Tibial nerve (tissue), 3 donors: Measurements from ENCODE around the gene UNC93A.
"Not testable (repeated sequence)": the region's sequence is repeated elsewhere in the genome, so short reads cannot be mapped to it uniquely, and the experiment has no call there.

Experiments
- CTCF ChIP-seq, 5 experiments: fragments of 200-600 bp in 3 of 5; fragments of 450-650 bp in 2 of 5; sonication (generic) in 3 of 5; IDR thresholded peaks; one replicate each; pipeline ENCODE4 v1.5.1; 2016 to 2019; ENCODE audit warnings: antibody characterized with exemption in 5 of 5, mild to moderate bottlenecking in 3 of 5, moderate library complexity in 2 of 5
- POLR2A ChIP-seq, 2 donors: fragments of 450-650 bp; IDR thresholded peaks; one replicate each; pipeline ENCODE4 v1.6.1; 2017; ENCODE audit warnings: antibody characterized with exemption in 2 of 2, mild to moderate bottlenecking in 2 of 2, moderate library complexity in 2 of 2

DNA sequence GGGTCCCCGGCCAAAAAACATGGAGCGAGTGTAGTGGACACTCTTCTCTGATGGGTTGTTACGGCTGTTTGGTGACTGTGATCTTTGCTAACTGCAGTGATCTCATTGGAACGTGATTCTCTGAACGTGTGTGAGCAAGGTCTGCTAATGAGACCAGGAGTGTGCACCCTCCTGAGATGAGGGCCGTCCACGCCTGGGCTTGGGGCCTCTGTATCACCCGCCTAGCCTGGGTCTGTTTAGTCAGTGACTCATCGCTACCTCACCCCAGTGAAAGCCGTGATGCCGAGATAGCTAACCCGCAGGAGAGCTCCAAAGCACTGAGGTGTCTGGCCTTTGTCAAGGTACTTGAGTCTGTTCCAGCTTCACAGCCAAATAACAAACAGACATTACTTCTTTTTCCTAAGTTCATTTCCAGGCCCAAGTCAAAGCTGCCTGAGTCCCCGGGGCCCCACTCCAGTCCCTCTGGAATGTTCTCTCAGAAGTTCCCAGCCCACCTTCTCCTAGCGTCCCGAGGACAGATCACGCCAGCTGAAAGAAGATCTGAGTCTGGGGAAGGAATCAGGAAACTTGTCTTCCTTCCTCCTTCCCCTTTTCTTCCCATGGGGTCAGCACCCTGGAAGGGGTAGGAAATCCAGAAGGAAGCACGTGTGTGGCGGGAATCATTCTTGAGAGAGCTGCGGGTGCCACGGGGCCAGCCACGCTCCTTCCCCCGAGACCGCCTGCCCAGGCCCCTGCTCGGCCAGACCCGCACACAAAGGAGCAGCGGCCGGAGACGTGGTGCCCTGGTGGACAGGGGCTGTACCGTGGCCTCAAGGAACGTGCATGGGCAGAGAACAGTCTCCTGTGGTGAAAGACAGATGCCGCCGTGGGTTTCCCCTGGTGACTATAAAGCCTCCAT lies 29.0 kb downstream of the UNC93A start:
- not testable (repeated sequence) for TF ChIP-seq CTCF, POLR2A (IDR thresholded peaks at IDR 0.05)
